ENCODE results near the gene PSRC1.

DNA sequence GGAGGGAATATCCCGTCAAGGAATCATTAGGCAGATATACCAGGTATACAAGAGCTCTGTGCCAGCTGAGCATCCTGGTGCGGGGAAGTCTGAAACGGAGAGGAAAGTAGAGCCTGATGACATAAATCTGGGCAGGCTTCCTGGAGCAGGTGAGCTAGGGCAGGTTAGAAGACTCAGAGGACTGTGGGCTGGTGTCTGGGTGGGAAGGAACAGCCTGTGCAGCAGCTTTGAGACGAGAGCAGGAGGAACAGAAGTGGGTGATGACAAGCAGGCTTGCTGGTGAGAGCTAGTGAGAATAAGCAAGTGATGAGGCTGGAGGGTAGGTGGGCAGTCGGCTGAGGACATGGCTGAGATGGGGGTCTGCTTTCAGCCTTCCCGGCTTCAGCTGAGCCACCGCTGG, 26.9 kb downstream of the PSRC1 start:
- TF ChIP-seq, protein P1, sequence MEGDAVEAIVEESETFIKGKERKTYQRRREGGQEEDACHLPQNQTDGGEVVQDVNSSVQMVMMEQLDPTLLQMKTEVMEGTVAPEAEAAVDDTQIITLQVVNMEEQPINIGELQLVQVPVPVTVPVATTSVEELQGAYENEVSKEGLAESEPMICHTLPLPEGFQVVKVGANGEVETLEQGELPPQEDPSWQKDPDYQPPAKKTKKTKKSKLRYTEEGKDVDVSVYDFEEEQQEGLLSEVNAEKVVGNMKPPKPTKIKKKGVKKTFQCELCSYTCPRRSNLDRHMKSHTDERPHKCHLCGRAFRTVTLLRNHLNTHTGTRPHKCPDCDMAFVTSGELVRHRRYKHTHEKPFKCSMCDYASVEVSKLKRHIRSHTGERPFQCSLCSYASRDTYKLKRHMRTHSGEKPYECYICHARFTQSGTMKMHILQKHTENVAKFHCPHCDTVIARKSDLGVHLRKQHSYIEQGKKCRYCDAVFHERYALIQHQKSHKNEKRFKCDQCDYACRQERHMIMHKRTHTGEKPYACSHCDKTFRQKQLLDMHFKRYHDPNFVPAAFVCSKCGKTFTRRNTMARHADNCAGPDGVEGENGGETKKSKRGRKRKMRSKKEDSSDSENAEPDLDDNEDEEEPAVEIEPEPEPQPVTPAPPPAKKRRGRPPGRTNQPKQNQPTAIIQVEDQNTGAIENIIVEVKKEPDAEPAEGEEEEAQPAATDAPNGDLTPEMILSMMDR (IDR thresholded peaks at IDR 0.05): no peak
- no peak for TF ChIP-seq EP300 (IDR thresholded peaks at IDR 0.05)
